HepG2 (cell line): ENCODE data around the gene TLR9. TPM values are rescaled to one million over a fixed set of nuclear protein-coding genes. Genes with fewer than 3 reads are reported as not detected.

Source experiments
- ATAC-seq: fragments of 200-7000 bp; cut with Tn5 transposase; 3 replicates; pipeline ENCODE4 v1.9.1; 2020; ENCODE audit warnings: mild to moderate bottlenecking, moderate library complexity
- BruUV-seq: library from RNA; stranded (reverse); fragments of 400-500 nt; replicated peaks from 2 replicates; lab custom pipeline; 2021; lab: Mats Ljungman, UMichigan
- CTCF ChIA-PET: fragments of 300-600 bp; formaldehyde crosslinking; extraction: SDS; loops from one replicate; lab custom pipeline; 2021; ENCODE audit warnings: low total read pairs, inconsistent platforms, low intra/inter-chr PET ratio; lab: Yijun Ruan, JAX
- POLR2A ChIA-PET: fragments of 350-600 bp; sonication (Branson Sonifier 250); formaldehyde crosslinking; loops from one replicate; lab custom pipeline; 2020; ENCODE audit warnings: antibody characterized with exemption, inconsistent platforms; lab: Yijun Ruan, JAX
- DNase-seq: peaks from one replicate; pipeline ENCODE4 v3.0.0-alpha.2; 2015; ENCODE audit warnings: low spot score
- FAIRE-seq: peaks from 3 replicates; lab custom pipeline; 2011; peaks lifted over from hg19 to GRCh38; lab: Jason Lieb, UNC
- H2AFZ ChIP-seq: one replicate; pipeline ENCODE4 v1.6.1; 2011; ENCODE audit warnings: low read length, inconsistent platforms
- H3K27ac ChIP-seq: fragments of 300-600 bp; 3 replicates; pipeline ENCODE4 v1.8.0; 2011; ENCODE audit warnings: mixed run types, mild to moderate bottlenecking, mixed read lengths, low read length, inconsistent platforms; ENCODE audit not compliant: insufficient read depth; ENCODE audit errors: extremely low read length
- H3K27me3 ChIP-seq, 2 experiments: fragments of 200-600 bp in 1 of 2; 2 replicates in 1 of 2; 3 replicates in 1 of 2; pipeline versions ENCODE4 v1.6.0 to v1.8.0; 2011; ENCODE audit warnings: low read length in 2 of 2, mild to moderate bottlenecking in 2 of 2, moderate library complexity in 2 of 2, inconsistent platforms in 1 of 2; ENCODE audit not compliant: insufficient read depth in 2 of 2, control insufficient read depth in 1 of 2
- H3K36me3 ChIP-seq, 2 experiments: fragments of 200-600 bp in 1 of 2; replicated peaks in 1 of 2; 2 replicates in 1 of 2; 3 replicates in 1 of 2; pipeline versions ENCODE4 v1.5.1 to v1.8.0; 2011; ENCODE audit warnings: low read length in 2 of 2, inconsistent platforms in 1 of 2; ENCODE audit not compliant: insufficient read depth in 2 of 2, control insufficient read depth in 1 of 2
- H3K4me1 ChIP-seq: 2 replicates; pipeline ENCODE4 v1.5.1; 2012; ENCODE audit warnings: low read length, inconsistent platforms; ENCODE audit not compliant: insufficient read depth
- H3K4me2 ChIP-seq: 2 replicates; pipeline ENCODE4 v1.6.0; 2011; ENCODE audit warnings: low read depth, low read length, inconsistent platforms
- H3K4me3 ChIP-seq, 3 experiments: fragments of 200-600 bp in 1 of 3; sonication (generic), shearing (Covaris generic) in 1 of 3; replicated peaks in 1 of 3; 2 replicates each; pipeline ENCODE4 v1.5.1; 2011 to 2016; ENCODE audit warnings: low read length in 3 of 3, inconsistent platforms in 2 of 3, low read depth in 2 of 3, mild to moderate bottlenecking in 2 of 3, control low read depth in 1 of 3, mixed read lengths in 1 of 3; ENCODE audit not compliant: insufficient read depth in 1 of 3
- H3K79me2 ChIP-seq: one replicate; pipeline ENCODE4 v1.6.1; 2011; ENCODE audit warnings: low read length, inconsistent platforms; ENCODE audit not compliant: insufficient read depth
- H3K9ac ChIP-seq: 2 replicates; pipeline ENCODE4 v1.6.0; 2011; ENCODE audit warnings: mild to moderate bottlenecking, low read depth, low read length, inconsistent platforms; ENCODE audit not compliant: insufficient read depth
- H3K9me3 ChIP-seq: 2 replicates; pipeline ENCODE4 v1.5.1; 2012; ENCODE audit warnings: mild to moderate bottlenecking, low read length
- H4K20me1 ChIP-seq: 2 replicates; pipeline ENCODE4 v1.6.0; 2011; ENCODE audit warnings: inconsistent platforms, mild to moderate bottlenecking, low read length, moderate library complexity; ENCODE audit not compliant: insufficient read depth
- ELF4 ChIP-seq: sonication (generic); formaldehyde crosslinking; IDR thresholded peaks from 2 replicates; pipeline ENCODE4 v1.5.0; 2020; ENCODE audit warnings: missing genetic modification reagents, mild to moderate bottlenecking, moderate library complexity, borderline replicate concordance
- EP300 ChIP-seq, 3 experiments: sonication (generic) in 1 of 3; formaldehyde crosslinking in 1 of 3; IDR thresholded peaks; 2 replicates each; pipeline versions ENCODE4 v1.5.1 to v1.6.1; 2011 to 2020; ENCODE audit warnings: low read depth in 2 of 3, low read length in 2 of 3, borderline replicate concordance in 1 of 3, improper control_type of control experiment in 1 of 3, mild to moderate bottlenecking in 1 of 3, missing genetic modification reagents in 1 of 3, moderate library complexity in 1 of 3
- GABPA ChIP-seq, 2 experiments: IDR thresholded peaks; 2 replicates each; pipeline ENCODE4 v1.6.1; 2011 to 2016; ENCODE audit warnings: low read depth in 2 of 2, low read length in 1 of 2, missing biosample characterization in 1 of 2, missing genetic modification characterization in 1 of 2
- KLF15 ChIP-seq: sonication (generic); formaldehyde crosslinking; IDR thresholded peaks from 2 replicates; pipeline ENCODE4 v1.8.1; 2023; ENCODE audit warnings: borderline replicate concordance, mild to moderate bottlenecking, inconsistent platforms, missing genetic modification reagents, mixed read lengths
- MXI1 ChIP-seq: IDR thresholded peaks from 3 replicates; pipeline ENCODE4 v1.6.1; 2012; ENCODE audit warnings: low read depth, low read length, inconsistent platforms, borderline replicate concordance
- SAFB2 ChIP-seq: sonication (generic); formaldehyde crosslinking; IDR thresholded peaks from 2 replicates; pipeline ENCODE4 v1.5.1; 2020; ENCODE audit warnings: missing genetic modification reagents, low read depth, mild to moderate bottlenecking, borderline replicate concordance
- ZNF121 ChIP-seq: sonication (generic); formaldehyde crosslinking; IDR thresholded peaks from 2 replicates; pipeline ENCODE4 v1.5.0; 2020; ENCODE audit warnings: mild to moderate bottlenecking, missing genetic modification reagents
- ZNF619 ChIP-seq: sonication (generic); formaldehyde crosslinking; IDR thresholded peaks from 2 replicates; pipeline ENCODE4 v1.4.0; 2020; ENCODE audit warnings: mild to moderate bottlenecking, missing genetic modification reagents
- ZNF724P ChIP-seq: sonication (generic); formaldehyde crosslinking; IDR thresholded peaks from 2 replicates; pipeline ENCODE4 v1.8.0; 2022; ENCODE audit warnings: missing genetic modification reagents, borderline replicate concordance
- WGBS: methylation state at CpG from one replicate; pipeline ENCODE4 v1.1.6; 2017; ENCODE audit warnings: low lambda C conversion rate; 5-methylcytosine and 5-hydroxymethylcytosine counted together
- in situ Hi-C: cut with HindIII; loops from 2 replicates; pipeline ENCODE4 v1.10.0; 2017; ENCODE audit warnings: low pct_unique_long_range_greater_than_20kb; ENCODE audit not compliant: extremely low pct_ligation_motif_present
- intact Hi-C: fragments of 100-400 bp; cut with micrococcal nuclease; formaldehyde crosslinking; loops from one replicate; pipeline ENCODE4 v1.10.0; 2022; ENCODE audit not compliant: unreplicated experiment
- polyA plus RNA-seq, 8 experiments: library from polyadenylated mRNA; depleted of rRNA in 3 of 8; stranded (reverse) in 7 of 8; unstranded in 1 of 8; fragments of >200 nt; fragmentation: Illumina TruSeq in 4 of 8; extraction: Trizol in 4 of 8; gene quantifications; 2 replicates each; pipeline versions ENCODE4 v1.2.1 to v1.2.3, GENCODE V29; 2011 to 2016; ENCODE audit warnings: low read depth in 4 of 8, missing spikeins in 1 of 8, mixed read lengths in 1 of 8; ENCODE audit not compliant: insufficient read depth in 1 of 8
- total RNA-seq, 5 experiments: library from RNA; depleted of rRNA; stranded (reverse); fragments of >200 nt; fragmentation: Illumina TruSeq; extraction: Trizol; gene quantifications; 2 replicates each; pipeline ENCODE4 v1.2.3, GENCODE V29; 2016; ENCODE audit warnings: low read depth in 1 of 5

TLR9 gene
- total and polyA plus RNA-seq, 2 of the 13 experiments (the other 11 are each of a cell fraction or from before 2014, with no cell fraction given): not detected

DNA sequence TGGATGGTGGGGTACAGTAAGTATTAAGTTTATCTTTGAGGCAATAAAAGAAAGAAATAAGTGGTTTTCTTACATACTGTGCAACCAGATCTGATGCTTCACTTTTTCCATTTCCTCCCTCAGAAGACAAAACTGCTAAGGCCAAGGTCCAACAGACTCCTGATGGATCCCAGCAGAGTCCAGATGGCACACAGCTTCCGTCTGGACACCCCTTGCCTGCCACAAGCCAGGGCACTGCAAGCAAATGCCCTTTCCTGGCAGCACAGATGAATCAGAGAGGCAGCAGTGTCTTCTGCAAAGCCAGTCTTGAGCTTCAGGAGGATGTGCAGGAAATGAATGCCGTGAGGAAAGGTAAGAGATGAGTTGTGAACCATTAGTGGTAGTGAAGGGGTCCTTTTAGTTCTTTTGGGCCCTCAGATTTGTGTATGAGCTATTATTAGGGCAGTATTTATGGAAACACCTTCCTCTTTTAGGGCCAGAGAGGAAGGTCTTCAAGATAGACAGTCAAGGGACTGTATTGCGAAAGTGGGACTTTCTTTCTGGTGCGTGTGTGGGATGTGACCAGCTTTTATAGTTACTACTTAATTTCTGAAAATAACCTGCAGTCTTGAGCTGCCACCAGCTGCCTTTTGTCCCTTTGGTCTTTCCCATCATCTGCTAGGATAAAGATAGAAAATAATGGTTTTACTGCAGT lies 22.9 kb downstream of the TLR9 start:
- H3K36me3 ChIP-seq: peaks cover 12 to 62% of the 10 kb centered on the region in 2 experiments
- in situ Hi-C loops (no loop called here), intact Hi-C loops (no loop called here)
- no peak overlapping the region for H3K4me3 ChIP-seq
- no peaks in the 10 kb centered on the region for H3K9me3 ChIP-seq
- H3K4me2 ChIP-seq: no peak overlapping the region
- DNase-seq: no peak
- POLR2A ChIA-PET: interaction anchor here (2.1 kb wide), 1 partner anchor 25 kb away, joined by 5 read pairs; no protein-coding TSS in a partner anchor
- no peak overlapping the region for H2AFZ ChIP-seq
- no TSS peak for BruUV-seq
- no peaks in the 10 kb centered on the region for H4K20me1 ChIP-seq
- H3K27me3 ChIP-seq: no peaks in the 10 kb centered on the region
- no peak for TF ChIP-seq ZNF121
- TF ChIP-seq ELF4 (CRISPR knock-in tag): no peak
- TF ChIP-seq EP300 (IDR thresholded peaks at IDR 0.05; ENCODE audit: low read depth in 2 of 2, low read length in 2 of 2): no peak
- no peak for TF ChIP-seq EP300 (CRISPR knock-in tag; IDR thresholded peaks at IDR 0.05; ENCODE audit: borderline replicate concordance)
- no peak for TF ChIP-seq KLF15 (CRISPR knock-in tag)
- TF ChIP-seq MXI1: no peak
- no peak for TF ChIP-seq GABPA (IDR thresholded peaks at IDR 0.05; ENCODE audit: low read depth, low read length)
- no peak for TF ChIP-seq GABPA (CRISPR knock-in tag; IDR thresholded peaks at IDR 0.05; ENCODE audit: low read depth)
- no peak for TF ChIP-seq ZNF619 (CRISPR knock-in tag)
- TF ChIP-seq ZNF724P: no peak
- TF ChIP-seq SAFB2: no peak
- TF ChIP-seq, all 625 proteins: peak for 0
- peaks cover 52% of the 10 kb centered on the region for H3K4me1 ChIP-seq
- WGBS: 99% methylated on average over 4 of the region's 4 CpGs
- peaks cover 11% of the 10 kb centered on the region for H3K79me2 ChIP-seq
- no peak overlapping the region for H3K27ac ChIP-seq
- CTCF ChIA-PET: no interaction called here
- ATAC-seq (no peak), FAIRE-seq (no peak)
- H3K9ac ChIP-seq: no peak overlapping the region
